ENCODE data around the gene TIMM17A.
"Not testable (repeated sequence)": the region's sequence is repeated elsewhere in the genome, so short reads cannot be mapped to it uniquely, and the experiment has no call there.

Gene TIMM17A

DNA sequence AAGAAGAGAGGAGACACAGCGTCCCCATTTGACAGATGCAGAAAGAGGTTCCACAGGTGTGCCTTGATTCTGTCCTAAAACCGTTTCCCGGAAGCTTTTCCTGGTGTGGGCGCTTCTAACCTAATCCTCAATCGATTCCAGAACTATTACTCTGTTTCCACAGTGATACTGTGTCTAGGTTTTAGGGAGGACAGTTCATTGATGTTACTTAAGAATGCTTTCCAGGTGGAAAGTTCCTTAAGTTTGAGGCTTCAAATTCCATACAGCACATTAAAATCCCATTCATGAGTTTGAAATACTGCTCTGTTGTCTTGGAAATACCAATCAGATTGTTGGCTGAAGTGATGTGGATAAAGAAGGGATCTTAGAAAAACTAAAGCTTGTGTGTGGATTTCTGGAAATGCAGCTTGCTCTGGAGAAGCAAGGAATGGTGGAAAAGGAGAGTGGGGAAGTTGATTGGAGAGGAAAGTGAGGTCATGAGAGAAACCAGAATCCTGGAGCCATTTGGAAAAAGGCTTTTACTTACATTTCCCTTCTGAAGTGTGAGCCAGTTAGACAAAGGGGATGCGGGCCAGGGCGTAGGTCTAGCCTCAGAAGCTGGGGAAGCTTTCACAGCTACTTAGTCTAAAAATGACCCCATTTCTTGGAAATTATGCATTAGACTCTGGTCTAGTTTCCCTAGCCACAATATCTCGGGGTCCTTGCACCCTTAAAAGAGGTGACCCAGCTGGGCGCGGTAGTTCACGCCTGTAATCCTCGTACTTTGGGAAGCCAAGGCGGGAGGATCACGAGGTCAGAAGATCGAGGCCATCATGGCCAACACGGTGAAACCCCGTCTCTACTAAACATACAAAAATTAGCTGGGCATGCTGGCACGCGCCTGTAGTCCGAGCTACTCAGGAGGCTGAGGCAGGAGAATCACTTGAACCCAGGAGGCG lies 61.8 kb downstream of the TIMM17A start:
- no peak for DNase-seq

DNA sequence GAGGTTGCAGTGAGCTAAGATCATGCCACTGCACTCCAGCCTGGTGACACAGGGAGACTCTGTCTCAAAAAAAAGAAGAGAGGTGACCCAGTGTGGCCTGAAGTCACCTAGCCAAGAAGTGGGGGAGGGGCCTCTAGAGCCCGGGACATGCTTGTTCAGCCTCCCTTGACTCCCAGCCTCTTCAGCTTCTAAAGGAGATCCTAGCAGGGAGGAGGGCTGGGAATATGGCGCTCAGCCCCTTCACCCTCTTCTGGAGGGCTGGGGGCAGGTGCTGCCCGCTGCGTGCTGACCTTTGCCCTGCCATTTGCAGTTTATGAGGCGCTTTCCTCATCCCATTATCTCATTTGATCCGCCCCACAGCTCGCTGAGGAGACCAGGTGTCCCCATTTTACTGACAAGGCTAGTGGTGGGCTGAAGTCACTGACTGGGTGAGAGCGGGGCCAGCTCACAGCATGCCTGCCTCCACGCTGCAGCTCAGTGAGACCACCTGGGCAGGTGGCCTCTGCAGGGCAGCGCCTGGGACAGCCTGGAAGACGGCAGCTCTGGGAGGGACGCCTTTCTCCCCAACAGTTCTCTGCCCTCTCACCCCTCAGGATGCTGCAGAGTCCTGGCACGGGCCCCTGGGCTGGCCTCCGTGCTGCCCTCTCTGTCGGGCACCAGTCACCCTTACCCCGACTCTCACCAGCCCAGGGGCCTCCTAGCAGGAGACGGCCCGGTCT lies 62.6 kb downstream of the TIMM17A start:
- no peak for DNase-seq

- DNase-seq = no peak
These were observed 63.3 kb downstream of the TIMM17A start for GRCh38 chr1:202018468-202019234.

GRCh38 chr1:202019235-202019558 lies 63.9 kb downstream of the TIMM17A start:
- DNase-seq = not testable (repeated sequence)

Measured in NCI-H1105 treated with DMSO at 0.1 percent for 48 hours (cell line).